HCT116 (cell line): ENCODE measurements around the gene TLR5.

ENCODE experiments used
- ATF3 ChIP-seq: IDR thresholded peaks from 2 replicates; pipeline ENCODE4 v1.6.1; 2012
- CEBPB ChIP-seq: IDR thresholded peaks from 2 replicates; pipeline ENCODE4 v1.6.1; 2012; ENCODE audit warnings: low read depth
- CTCF ChIP-seq, 3 experiments: fragments of 200-600 bp in 1 of 3; sonication (generic) in 1 of 3; IDR thresholded peaks in 2 of 3; conservative IDR thresholded peaks in 1 of 3; 2 replicates each; pipeline ENCODE4 v1.5.1; 2012 to 2017; ENCODE audit warnings: low read depth in 2 of 3, low read length in 2 of 3, antibody characterized with exemption in 1 of 3, borderline replicate concordance in 1 of 3, control low read depth in 1 of 3, mild to moderate bottlenecking in 1 of 3, mixed read lengths in 1 of 3, mixed run types in 1 of 3, moderate library complexity in 1 of 3; ENCODE audit not compliant: insufficient read depth in 1 of 3
- EGR1 ChIP-seq: IDR thresholded peaks from 2 replicates; pipeline ENCODE4 v1.6.1; 2012; ENCODE audit warnings: low read depth
- ELF1 ChIP-seq: IDR thresholded peaks from 2 replicates; pipeline ENCODE4 v1.6.1; 2012; ENCODE audit warnings: low read depth, borderline replicate concordance
- EZH2 ChIP-seq: fragments of 200-600 bp; sonication (generic); IDR thresholded peaks from 2 replicates; pipeline ENCODE4 v1.6.1; 2017; ENCODE audit warnings: antibody characterized with exemption, mixed run types
- FOSL1 ChIP-seq: IDR thresholded peaks from 2 replicates; pipeline ENCODE4 v1.6.1; 2012; ENCODE audit warnings: low read depth
- MAX ChIP-seq: IDR thresholded peaks from 2 replicates; pipeline ENCODE4 v1.6.1; 2012
- POLR2A ChIP-seq: IDR thresholded peaks from 2 replicates; pipeline ENCODE4 v1.7.0; 2011; ENCODE audit warnings: borderline replicate concordance; ENCODE audit not compliant: insufficient read depth, insufficient read length; ENCODE audit errors: extremely low read depth
- POLR2AphosphoS5 ChIP-seq: IDR thresholded peaks from 2 replicates; pipeline ENCODE4 v1.6.1; 2011; ENCODE audit warnings: mild to moderate bottlenecking, low read depth, low read length, moderate library complexity
- SIN3A ChIP-seq: IDR thresholded peaks from 2 replicates; pipeline ENCODE4 v1.6.1; 2012; ENCODE audit warnings: low read depth
- YY1 ChIP-seq: IDR thresholded peaks from 2 replicates; pipeline ENCODE4 v1.6.1; 2011; ENCODE audit warnings: low read length, low read depth, moderate library complexity, mild to moderate bottlenecking; ENCODE audit not compliant: insufficient replicate concordance; ENCODE audit errors: extremely low read depth
- ZNF274 ChIP-seq: fragments of 200-500 bp; sonication (Bioruptor generic); IDR thresholded peaks from 2 replicates; pipeline ENCODE4 v1.6.1; 2014; ENCODE audit warnings: mild to moderate bottlenecking, low read depth, low read length, inconsistent platforms

GRCh38 chr1:223175633-223176032, 32.6 kb upstream of the TLR5 start:
- no peak for TF ChIP-seq CTCF (IDR thresholded peaks at IDR 0.05 in 2 of 3, conservative IDR thresholded peaks at IDR 0.05 in 1 of 3; ENCODE audit: borderline replicate concordance in 1 of 3, insufficient read depth in 1 of 3, low read depth in 2 of 3, low read length in 2 of 3)
- TF ChIP-seq POLR2A, result no peak
- no peak for TF ChIP-seq POLR2AphosphoS5
- TF ChIP-seq ELF1, result no peak
- TF ChIP-seq FOSL1, result no peak
- TF ChIP-seq SIN3A, result no peak
- TF ChIP-seq ZNF274, result no peak
- TF ChIP-seq CEBPB, result no peak
- no peak for TF ChIP-seq YY1
- TF ChIP-seq ATF3, result no peak
- no peak for TF ChIP-seq MAX
- no peak for TF ChIP-seq EZH2
- TF ChIP-seq EGR1, result no peak
